HG03565 (cell line): ENCODE measurements around the gene SLC51A.
"Not testable (repeated sequence)": the region's sequence is repeated elsewhere in the genome, so short reads cannot be mapped to it uniquely, and the experiment has no call there.

ENCODE experiments used
- ATAC-seq: cut with Tn5 transposase; IDR thresholded peaks from one replicate; pipeline ENCODE4 v1.9.1; 2021; ENCODE audit warnings: mild to moderate bottlenecking, moderate library complexity; ENCODE audit not compliant: unreplicated experiment

SLC51A gene

DNA sequence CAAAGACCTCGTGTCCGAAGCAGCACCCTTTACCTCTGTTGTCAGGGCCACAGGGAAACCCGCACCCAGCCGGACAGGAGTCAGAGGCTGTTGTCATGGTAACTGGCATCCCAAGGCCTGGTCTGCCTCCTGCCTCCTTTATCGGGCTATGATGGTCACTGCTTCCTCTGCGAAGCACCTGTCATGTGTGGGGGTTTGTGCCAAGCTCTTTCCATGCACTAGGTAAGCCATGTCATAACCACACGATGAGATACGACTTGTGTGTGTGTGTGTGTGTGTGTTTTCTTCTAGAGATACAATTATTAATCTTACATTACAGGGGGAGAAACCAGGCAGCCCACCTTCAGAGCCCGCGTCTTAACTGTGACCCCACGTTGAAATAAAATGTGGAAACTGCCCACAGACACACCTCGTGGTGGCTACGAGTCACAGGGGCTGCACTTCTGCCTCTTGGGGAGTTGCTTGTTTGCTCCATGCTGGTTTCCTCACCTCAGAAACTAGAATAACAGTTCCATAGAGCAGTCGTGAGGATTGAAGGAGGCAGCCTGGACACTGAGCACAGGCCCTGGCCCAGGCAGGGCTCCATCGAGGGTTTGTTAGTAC lies 23.1 kb upstream of the SLC51A start:
- no peak for ATAC-seq

DNA sequence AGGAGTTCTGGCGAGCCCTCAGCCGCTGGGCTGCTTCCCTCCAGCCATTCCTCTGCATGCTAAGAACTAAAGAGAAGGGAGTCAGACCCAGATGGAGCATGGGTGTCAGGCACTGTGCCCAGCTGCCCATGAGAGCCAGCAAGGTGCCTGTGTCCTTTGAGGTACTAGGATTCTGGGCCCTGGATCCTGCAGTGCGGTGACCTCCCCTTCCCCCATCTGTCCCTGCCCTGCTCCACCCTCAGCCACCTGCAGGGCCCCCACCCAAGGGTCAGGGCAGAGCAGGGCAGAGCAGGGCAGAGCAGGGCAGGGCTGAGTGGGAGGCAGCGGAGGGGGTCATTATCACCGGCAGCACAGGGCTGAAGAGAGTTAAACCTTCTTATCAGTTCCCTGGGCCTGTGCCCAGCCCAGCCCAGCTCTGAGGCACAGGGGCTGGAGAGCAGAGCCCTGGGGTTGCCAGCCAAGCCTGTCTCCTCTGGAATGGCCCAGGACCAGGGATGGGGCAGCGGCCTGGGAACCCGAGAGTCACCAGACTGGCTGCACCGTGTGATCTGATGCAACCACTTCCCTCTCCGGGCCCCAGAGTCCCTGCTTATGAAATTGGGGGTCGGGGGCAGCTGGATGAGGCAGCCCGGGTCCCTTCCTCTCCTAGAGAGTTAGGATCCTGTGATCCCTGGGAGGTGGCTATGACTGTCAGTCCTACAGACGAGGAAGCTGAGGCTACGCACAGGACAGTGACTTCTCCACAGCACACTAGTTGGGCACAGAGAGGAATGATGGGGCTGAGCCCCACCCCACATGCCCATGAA lies 22.4 kb upstream of the SLC51A start:
- ATAC-seq = no peak

- no peak for ATAC-seq
These were observed 21.8 kb upstream of the SLC51A start for GRCh38 chr3:196194542-196194915.

DNA sequence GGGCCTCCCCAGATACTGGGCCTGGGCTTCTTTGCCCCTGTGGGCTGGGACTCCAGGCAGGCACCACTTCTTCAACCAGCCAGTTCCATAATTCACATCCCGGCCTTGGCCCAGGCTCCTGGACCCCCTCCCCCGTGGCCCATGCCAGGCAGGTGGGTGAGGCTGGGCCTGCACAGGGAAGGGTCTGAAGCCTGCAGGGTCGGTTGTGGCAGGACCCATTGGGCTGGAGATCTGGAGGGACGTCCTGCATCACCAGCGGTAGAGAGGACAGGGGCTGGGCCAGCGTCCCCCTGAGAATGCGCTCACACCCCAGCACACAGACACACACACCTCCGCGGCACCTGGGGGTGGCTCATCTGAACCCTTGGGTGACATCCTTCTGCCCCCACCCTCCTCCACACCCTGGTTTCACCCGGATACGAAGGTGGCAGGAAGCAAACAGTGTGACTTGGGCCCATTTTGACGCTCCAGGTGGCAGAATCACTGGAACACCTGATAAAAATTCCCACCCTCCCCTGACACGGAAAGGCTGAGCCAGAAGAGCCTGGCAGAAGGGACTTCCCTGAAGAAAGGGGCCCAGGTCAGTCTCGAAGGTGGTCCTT lies 20.6 kb upstream of the SLC51A start:
- ATAC-seq = no peak

- ATAC-seq = no peak
These were observed 18.8 kb upstream of the SLC51A start for GRCh38 chr3:196197524-196197923.

DNA sequence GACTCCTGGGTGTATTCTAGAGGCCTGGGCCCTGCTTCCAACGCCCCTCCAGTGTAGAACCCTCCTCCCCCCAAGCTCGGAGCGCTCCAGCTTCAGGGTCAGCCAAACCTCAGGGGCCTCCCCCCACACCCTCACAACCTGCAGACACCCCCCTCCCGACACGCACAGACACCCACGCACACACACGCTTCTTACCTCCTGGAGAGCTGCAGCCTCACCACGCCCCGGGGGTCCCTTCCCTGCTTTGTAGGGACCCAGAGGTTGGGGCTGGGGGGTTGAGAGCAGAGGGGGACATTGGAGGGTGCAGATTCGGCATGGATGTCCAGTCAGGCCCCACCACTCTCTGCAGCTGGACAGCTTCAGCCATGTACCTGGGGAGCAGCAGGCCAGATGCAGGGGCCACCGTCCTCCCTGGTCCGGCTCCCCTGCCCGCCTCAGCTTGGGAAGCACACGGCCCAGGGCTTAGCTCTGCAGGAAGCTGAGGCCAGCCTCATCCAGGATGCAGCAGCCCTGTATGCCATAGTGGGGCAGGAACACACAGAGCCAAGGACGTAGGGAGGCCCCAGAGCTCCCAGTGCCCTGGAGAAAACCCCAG lies 18.2 kb upstream of the SLC51A start:
- ATAC-seq = no peak

- ATAC-seq = no peak
These were observed 17.3 kb upstream of the SLC51A start for GRCh38 chr3:196198771-196199753.

DNA sequence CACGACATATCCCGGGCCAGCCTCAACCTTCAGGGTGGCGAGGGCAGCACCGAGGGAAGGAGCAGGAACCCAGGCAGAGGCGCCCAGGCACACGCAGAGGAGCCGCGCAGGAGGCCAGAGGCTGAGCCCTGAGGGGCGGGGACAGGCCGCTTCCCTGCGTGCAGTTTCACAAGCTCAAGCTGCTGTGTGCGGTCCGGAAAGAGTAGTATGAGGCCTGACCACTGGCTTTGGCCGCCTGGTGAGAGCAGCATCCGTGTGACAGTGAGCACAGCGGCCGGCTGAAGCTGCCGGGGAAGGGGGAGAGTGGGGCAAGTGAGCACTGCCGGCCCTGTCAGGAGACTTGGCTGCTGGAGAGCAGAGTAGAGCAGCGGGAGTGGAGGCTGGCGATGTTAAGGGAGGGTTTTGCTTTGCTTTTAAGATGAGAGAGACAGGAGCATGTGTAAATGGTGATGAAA lies 13.8 kb upstream of the SLC51A start:
- no peak for ATAC-seq

- no peak for ATAC-seq
These were observed 12.5 kb upstream of the SLC51A start for GRCh38 chr3:196203846-196204245.

DNA sequence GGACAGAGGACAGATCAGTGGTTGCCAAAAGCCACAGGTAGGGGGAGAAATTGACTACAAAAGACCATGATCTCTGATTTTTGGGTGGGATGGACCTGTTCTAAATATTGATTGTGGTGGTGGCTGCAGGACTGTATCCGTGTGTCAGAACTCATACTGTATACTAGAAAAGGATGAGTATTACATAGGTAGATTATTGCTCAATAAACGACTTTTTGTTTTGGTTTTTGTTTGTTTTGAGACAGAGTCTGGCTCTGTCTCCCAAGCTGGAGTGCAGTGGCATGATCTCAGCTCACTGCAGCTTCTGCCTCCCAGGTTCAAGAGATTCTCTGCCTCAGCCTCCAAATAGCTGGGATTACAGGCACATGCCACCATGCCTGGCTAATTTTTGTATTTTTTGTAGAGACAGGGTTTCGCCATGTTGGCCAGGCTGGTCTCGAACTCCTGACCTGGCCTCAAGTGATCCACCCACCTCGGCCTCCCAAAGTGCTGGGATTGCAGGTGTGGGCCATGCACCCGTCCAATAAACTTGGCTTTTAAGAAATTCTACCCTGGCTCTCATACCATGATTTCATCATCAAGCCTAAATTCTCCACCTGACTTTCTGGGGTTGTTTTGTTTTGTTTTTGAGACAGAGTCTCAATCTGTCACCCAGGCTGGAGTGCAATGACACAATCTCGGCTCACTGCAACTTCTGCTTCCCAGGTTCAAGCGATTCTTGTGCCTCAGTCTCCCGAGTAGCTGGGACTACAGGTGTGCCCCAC lies 10.7 kb upstream of the SLC51A start:
- not testable (repeated sequence) for ATAC-seq

- ATAC-seq = no peak
These were observed 9.0 kb upstream of the SLC51A start for GRCh38 chr3:196207159-196207832.

DNA sequence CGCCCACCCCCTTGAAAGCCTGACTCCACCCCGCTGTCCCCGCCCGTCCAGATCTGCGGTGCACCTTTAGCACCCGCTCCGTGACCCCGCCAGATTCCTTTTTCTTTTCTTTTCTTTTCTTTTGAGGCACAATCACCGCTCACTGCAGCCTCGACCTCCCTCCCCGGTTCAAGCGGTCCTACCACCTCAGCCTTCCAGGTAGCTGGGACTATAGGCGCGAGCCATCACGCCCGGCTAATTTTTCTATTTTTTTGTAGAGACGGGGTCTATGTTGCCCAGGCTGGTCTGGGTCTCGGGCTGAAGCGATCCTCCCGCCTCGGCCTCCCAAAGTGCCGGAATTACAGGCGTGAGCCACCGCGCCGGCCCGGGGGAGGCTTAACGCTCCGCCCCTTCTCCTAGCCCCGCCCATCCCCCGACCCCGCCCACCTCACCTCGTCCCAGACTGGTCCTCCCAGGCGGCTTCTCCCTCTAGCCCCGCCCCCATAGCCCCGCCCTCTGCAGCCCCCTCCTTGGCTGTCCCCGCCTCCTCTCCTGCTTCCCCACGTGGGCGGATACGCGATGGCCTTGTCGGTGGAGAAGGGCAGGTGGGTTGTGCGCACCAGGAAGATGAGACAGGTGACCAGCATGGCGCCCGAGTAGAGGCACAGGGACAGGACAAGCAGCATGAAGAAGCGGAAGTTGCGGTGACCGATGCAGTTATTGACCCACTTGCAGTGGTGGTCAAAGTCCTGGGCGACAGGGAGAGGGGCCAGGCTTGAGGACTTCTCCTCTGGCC lies 8.3 kb upstream of the SLC51A start:
- ATAC-seq = no peak

GRCh38 chr3:196208942-196209695 lies 7.2 kb upstream of the SLC51A start:
- ATAC-seq = no peak

DNA sequence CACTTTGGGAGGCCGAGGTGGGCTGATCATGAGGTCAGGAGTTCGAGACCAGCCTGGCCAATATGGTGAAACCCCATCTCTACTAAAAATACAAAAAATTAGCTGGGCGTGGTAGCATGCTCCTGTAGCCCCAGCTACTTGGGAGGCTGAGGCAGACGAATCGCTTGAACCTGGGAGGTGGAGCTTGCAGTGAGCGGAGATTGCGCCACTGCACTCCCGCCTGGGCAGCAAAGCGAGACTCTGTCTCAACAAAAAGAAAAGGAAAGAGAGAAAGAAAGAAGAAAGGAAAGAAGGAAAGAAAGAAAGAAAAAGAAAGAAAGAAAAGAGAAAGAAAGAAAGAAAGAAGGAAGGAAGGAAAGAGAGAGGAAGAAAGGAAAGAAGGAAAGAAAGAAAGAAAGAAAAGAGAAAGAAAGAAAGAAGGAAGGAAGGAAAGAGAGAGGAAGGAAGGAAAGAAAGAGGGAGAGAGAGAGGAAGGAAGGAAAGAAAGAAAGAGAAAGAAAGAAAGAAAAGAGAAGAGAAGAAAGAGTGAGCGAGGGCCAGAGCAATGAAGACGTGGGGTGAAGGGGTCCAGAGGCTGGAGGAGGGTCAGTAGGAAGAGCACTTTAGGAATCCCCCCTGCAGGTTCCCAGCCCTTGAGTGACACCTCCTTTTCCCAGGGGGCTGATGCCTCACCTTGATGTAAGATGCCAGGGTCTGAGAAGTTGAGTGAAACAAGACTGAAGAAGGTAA lies 6.2 kb upstream of the SLC51A start:
- ATAC-seq = not testable (repeated sequence)

DNA sequence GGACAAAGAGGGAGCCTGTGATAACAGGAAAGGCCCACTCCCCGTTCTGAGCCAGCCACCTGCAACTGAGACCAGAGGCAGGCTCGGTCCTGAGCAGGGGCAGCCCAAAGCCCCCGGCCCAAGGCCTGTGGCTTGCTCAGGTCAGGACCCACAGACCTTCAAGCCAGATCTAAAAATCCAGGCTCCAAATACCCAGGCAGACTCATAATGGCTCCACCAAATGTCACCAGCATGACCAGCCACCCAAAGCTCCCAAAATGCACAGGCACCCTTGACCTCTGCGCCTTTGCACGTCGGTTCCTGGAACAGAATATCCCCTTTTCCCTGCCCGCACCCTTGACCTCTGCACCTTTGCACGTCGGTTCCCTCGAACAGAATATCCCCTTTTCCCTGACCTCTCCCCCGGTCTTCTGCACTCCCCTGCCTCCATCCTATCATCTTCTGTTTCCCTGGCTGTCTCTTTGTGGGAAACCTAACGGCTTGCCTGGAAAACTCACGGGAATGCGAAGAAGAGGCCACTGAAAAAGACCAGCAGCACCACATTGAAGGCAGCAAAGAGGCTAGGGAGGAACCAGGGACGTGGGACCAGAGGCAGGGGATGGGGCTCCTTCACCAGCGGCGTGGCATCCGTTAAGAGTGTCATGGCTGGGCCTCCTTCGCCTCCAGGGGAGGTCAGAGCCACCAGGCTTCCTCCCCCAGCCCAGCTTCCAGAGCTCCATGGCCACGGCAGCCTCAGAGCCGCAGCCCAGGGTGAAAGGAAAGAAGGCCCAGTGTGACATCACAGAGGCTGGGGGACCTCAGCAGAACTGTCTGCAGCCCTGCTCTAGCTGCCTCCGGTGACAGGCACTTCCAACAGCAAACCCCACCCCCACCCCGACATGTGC lies 5.4 kb upstream of the SLC51A start, which contains the start of gene ZDHHC19:
TSS of gene ZDHHC19 (minus strand) at position 728 of the 884 bp plus-strand sequence. CDS start at position 643, 85 bp downstream.
- ATAC-seq = no peak
